Peyer's patch (tissue), 4 donors: ENCODE data around the gene BICRA.

Experiments
- POLR2A ChIP-seq, 2 donors: fragments of 450-650 bp; IDR thresholded peaks; one replicate each; pipeline ENCODE4 v1.5.1; 2017; ENCODE audit warnings: antibody characterized with exemption in 2 of 2, mild to moderate bottlenecking in 2 of 2, moderate library complexity in 2 of 2
- TF ChIP-seq, protein P1 (sequence below), 6 experiments: fragments of 450-650 bp in 4 of 6; fragments of 200-600 bp in 2 of 6; sonication (generic) in 1 of 6; IDR thresholded peaks; one replicate each; pipeline ENCODE4 v1.5.1; 2017 to 2019; ENCODE audit warnings: antibody characterized with exemption in 6 of 6, mild to moderate bottlenecking in 3 of 6, moderate library complexity in 1 of 6

DNA sequence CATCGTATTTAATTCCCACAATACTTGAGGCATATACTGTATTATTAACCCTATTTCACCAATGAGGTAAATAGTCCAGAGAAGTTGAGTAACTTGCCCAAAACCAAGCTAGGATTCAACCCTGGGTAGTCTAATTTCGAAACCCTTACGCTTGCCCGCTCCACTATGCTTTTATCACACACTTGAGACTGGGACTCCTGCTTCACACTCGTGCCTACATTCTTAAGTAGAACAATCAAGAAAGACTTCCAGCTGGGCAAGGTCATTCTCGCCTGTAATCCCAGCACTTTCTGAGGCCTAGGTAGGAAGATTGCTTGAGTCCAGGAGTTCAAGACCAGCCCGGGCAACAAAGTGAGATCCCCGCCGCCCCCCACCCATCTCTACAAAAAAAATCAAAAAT, 39.6 kb upstream of the BICRA start:
- TF ChIP-seq, protein P1, sequence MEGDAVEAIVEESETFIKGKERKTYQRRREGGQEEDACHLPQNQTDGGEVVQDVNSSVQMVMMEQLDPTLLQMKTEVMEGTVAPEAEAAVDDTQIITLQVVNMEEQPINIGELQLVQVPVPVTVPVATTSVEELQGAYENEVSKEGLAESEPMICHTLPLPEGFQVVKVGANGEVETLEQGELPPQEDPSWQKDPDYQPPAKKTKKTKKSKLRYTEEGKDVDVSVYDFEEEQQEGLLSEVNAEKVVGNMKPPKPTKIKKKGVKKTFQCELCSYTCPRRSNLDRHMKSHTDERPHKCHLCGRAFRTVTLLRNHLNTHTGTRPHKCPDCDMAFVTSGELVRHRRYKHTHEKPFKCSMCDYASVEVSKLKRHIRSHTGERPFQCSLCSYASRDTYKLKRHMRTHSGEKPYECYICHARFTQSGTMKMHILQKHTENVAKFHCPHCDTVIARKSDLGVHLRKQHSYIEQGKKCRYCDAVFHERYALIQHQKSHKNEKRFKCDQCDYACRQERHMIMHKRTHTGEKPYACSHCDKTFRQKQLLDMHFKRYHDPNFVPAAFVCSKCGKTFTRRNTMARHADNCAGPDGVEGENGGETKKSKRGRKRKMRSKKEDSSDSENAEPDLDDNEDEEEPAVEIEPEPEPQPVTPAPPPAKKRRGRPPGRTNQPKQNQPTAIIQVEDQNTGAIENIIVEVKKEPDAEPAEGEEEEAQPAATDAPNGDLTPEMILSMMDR (IDR thresholded peaks at IDR 0.05) = no peak
- no peak for TF ChIP-seq POLR2A (IDR thresholded peaks at IDR 0.05)
